ENCODE measurements around the gene NTHL1.

NTHL1 gene

GRCh38 chr16:2047330-2048115 is at the start of gene NTHL1, which contains the start of gene TSC2:
Gene NTHL1 (minus strand): TSS chr16:2047834. CDS start chr16:2047823, 11 bp downstream.
Gene TSC2 (plus strand): TSS chr16:2047985. CDS start chr16:2048616, 631 bp downstream.
- DNase-seq = peak; percentile 98

GRCh38 chr16:2096853-2097595 is 49.4 kb upstream of the NTHL1 start:
- DNase-seq = no peak

- DNase-seq = no peak
These were observed 48.4 kb upstream of the NTHL1 start for GRCh38 chr16:2095918-2096582.

GRCh38 chr16:2095315-2095853 is 47.8 kb upstream of the NTHL1 start:
- no peak for DNase-seq

GRCh38 chr16:2093793-2094192 is 46.2 kb upstream of the NTHL1 start:
- no peak for DNase-seq

- DNase-seq = no peak
These were observed 45.2 kb upstream of the NTHL1 start for GRCh38 chr16:2092866-2093265.

GRCh38 chr16:2092256-2092620 is 44.6 kb upstream of the NTHL1 start:
- DNase-seq = no peak

GRCh38 chr16:2091547-2092255 is 44.1 kb upstream of the NTHL1 start:
- no peak for DNase-seq

- peak; percentile 25 for DNase-seq
These were observed 43.3 kb upstream of the NTHL1 start for GRCh38 chr16:2090777-2091546.

GRCh38 chr16:2090481-2090776 is 42.8 kb upstream of the NTHL1 start:
- DNase-seq = no peak

GRCh38 chr16:2089706-2090480 is 42.3 kb upstream of the NTHL1 start:
- no peak for DNase-seq

- DNase-seq = no peak
These were observed 41.2 kb upstream of the NTHL1 start for GRCh38 chr16:2088759-2089358.

GRCh38 chr16:2087748-2088631 is 40.4 kb upstream of the NTHL1 start:
- DNase-seq = no peak

GRCh38 chr16:2086812-2087747 is 39.4 kb upstream of the NTHL1 start:
- no peak for DNase-seq

GRCh38 chr16:2086106-2086742 is 38.6 kb upstream of the NTHL1 start:
- no peak for DNase-seq

- DNase-seq = no peak
These were observed 38.0 kb upstream of the NTHL1 start for GRCh38 chr16:2085669-2086068.

GRCh38 chr16:2084895-2085625 is 37.4 kb upstream of the NTHL1 start:
- DNase-seq = no peak
